HG02763 (cell line): ENCODE measurements around the gene TMEM191B.
"Not testable (repeated sequence)": the region's sequence is repeated elsewhere in the genome, so short reads cannot be mapped to it uniquely, and the experiment has no call there.

Experiments used
- ATAC-seq: cut with Tn5 transposase; IDR thresholded peaks from one replicate; pipeline ENCODE4 v1.9.1; 2021; ENCODE audit warnings: mild to moderate bottlenecking, moderate library complexity; ENCODE audit not compliant: unreplicated experiment

Gene TMEM191B

DNA sequence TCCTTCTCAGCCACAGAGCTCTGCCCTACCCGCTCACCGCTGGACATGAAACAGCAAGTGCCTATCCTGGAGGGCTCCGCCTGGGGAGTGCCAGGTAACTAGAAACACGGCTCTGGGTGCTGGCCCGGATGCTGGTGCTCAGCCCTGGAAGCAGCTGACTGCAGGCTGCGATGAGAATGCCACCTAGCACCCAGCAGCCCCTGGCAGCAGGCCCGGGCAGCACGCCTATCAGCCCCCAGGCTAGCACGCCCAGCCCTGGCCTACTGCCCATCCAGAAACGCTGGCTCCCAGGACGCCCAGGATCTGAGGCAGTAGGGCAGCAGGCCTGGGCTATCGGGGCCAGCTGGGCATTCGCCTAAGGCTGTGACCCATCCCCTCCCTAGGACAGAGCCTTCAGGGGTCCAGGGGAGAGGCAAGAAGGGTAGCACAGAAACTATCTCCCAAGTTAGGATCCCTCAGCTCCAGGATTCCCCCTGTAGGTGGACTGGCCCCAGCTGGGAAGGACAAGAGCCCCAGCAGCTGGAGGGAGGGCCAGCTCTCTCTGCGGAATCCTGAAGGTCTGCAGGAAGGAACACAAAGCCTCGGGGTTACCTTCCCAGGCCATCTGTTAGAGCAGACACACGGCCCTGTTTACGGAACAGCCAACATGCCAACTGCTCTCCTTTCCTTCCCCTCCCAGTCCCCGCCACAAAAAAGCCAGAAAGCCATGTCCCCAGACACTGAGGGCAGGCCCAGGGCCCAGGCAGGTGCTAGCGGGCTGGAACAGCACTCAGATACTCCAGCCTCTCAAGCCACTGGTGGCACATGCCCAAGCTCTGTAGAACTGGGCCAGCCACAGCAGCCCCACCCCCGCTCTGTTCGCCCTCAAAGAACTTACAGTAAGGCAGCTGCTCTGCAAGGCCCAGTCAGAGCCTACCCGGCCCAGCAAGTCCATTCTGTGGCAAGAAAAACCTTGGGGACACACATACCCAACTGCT lies 27.0 kb downstream of the TMEM191B start:
- ATAC-seq: not testable (repeated sequence)

DNA sequence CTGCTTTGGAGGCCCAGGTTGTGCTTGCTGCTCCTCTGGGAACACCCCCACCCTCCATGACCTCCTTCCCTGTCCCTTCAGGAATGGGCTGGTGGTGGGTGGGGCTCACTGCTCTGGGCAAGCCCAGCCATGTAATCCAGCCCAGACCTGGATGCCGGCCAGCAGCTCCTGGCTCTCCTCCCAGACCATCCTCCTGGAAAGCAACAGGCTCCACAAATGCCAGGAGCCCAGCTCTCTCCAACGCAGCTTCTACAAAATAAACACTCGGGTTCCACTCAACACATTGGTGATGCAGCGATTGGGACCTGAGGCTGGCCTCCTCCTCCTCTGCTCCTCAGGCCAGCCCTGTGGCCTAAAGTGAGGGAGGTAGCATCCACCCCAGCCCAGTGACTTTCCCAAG lies 30.9 kb downstream of the TMEM191B start:
- ATAC-seq: not testable (repeated sequence)

DNA sequence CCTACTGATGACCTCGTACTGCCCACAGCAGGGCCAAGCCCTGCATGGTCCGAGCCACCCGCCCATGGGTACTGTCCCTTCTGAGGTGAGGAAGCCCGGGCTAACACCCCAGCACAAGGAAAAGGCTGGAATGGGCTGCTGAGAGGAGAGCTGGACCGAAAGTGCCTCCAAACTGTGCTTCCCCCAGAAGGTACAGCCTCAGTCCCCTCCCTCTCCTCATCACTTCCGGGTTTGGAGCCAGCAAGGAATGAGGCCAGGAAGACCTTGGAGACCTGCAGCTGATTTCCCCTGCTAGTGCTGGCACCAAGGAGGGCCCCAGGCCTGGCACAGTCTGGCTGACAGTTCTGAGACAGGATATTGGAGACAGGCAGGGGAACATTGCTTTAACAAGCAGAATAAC lies 31.3 kb downstream of the TMEM191B start:
- ATAC-seq: not testable (repeated sequence)

DNA sequence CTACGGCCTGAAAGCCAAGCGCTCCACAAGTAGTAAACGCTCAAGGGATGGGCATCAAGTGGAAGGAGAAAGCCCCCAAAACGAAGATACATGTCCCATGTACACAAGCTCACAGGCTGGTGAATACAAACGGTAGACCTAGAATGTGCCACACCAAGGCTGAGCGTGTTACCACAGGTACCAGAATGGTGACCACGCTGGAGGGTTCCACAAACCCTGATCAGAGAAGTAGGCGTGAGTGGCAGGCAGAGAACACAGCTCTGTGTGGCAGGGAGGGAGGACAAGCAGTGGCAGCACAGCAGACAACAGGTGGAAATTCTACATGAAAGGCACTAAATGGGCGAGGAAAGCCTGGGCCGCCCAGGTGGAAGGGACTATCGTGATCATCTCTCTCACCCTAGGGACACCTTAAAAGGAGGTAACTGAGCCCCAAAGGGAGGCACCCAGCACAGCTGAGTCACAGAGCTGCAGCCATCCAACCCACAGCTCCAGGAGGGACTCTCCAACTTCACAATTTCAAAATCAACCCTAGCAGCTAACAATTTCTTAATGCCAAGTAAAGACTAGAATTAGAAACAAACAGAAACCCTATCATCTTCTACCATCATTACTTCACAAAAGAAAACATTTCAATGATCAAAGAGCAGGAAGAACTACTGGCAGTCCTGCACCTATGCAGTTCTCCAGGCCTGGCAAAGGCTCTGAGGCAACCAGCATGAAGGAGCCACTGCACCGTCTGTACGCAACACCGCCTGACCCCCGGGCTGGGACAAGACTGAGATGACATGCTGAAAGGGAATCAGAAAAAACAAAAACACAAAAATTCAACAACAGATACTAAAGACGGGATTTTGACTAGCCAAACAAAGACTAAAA lies 32.7 kb downstream of the TMEM191B start:
- not testable (repeated sequence) for ATAC-seq

DNA sequence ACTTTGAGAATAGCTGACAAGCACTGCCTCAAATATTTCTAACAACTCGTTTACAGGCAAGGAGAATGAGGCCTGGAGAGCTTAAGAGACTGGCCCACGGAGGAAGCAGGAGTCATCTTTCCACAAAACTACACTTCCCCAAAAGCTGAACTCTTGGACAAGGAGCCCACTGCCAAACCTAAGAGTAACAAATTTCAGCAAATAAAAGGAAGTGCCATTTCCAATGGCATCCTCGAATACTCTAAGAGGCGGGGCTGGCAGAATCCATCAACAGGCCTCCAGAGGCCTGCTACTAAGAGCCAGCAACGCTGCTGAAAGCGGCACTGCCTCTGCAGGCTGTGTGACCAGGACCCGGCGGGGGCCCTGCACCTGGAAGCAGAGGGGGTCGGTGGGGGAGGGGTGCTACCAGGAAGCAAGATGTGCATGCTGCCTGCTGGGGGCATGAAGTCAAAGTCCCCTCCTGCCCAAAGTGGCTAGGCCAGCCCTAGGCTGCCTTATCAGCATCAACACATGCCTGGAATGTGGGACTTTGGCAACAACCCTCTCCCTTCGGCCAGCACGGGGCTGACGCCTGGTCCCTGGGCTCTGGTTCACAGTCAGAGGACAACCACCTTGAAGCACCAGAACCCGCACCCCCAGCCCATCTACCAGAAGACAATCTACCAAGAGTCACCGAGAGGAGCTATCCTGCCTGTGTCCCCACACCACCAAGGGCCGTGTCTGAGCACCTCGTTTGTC lies 43.1 kb downstream of the TMEM191B start:
- ATAC-seq: not testable (repeated sequence)

DNA sequence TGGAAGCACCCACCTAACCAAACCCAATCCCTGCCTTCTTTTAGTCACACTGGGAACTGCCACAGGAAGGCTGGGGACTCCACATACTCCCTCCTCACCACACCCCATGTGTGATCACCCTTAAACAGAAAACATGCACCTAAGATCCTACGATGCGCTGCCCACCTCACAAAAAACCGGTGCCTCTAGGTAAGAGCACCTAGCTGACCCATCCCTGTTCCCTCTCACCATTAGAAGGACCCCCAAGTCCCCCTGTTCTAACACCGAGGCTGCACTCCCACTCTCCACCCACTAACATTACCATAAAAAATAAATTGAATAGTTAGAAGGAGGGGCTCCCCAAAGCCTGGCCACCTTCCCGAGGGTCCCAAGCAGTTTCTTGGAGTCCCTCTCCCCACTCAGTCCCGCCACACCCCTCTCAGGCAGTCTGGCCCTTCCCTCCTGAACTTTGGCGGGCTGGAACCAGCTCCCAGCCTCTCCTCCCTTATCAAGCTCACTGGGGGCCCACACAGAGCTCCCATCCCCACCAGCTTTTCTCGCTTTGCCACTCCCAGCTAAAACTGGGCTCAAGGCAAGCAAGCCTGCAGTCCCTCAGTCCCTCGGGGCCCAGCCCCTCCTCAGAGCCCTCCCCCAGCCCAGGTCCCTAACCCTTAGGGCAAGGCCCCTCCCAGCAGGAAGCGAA lies 46.0 kb downstream of the TMEM191B start:
- ATAC-seq: not testable (repeated sequence)

DNA sequence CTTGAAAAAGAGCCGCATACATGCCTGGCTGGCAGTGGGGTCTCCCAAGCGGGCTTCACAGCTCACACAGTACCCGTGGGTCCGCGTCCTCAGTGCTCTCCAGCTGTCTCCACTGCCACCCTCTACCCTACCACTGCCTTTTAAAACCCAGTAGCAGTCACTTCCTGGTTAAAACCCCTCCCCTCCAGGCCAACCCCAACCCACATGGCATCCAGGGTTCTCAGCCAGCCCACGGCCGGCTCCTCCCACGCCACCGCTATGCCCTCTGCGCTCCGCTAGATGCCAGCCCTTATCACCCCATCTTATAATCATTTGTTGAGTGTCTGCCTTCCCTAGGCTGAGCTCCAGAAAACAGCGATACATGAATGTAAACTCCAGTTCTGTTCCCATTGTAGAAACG lies 47.0 kb downstream of the TMEM191B start:
- not testable (repeated sequence) for ATAC-seq

DNA sequence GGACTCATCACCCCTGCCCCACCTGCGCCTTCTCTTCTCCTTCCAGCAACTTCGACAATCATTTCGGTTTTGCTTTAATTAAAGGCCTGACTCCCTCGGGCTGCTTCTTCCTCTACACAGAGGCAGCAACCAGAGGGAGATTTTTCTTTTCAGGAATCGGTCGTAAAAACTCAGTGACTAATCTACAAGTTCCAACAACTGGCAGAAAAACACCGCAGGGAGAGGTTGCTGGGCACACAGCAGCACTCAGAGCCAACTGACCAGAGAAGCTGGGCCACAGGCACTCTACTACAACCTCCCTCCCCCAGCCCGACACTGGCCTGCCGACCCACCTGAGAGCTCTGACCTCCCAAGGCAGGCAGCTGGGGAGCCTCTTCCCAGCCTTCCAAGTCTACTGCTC lies 48.1 kb downstream of the TMEM191B start:
- ATAC-seq: not testable (repeated sequence)

DNA sequence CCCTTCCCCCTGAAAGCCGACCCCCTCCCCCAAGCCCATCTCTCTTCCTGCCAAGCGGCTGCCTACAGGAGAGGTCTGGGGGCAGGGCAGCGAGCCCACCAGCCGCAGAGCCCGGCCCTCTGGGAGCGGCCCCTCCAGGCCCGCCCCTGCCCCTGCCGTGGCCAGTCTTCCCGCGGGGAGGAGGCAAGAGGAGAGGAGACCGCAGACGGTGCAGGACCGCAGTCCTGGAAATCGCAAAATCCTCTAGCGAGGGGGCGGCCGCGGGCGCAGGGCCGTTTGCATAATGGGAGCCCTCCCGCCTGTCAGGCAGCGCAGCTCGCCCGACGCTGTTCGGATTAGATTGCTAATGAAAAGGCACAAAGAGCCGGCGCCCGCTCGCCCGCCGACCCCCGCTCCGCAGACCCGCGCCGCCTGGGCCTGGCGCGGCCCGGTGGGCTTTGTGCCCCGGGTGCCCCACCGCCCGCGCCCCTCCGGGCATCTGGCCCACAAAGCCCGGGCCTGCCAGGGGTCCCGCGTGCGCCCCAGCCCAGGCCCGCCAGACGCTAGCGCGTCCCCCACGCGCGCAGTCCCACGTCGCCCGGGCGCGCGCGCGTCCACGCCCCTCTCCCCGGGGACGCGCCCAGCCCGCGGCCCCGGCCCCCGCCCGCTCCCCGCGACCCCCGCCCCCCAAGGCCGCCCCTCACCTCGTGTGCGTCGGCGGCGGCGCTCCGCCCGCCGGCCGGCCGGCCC lies 49.7 kb downstream of the TMEM191B start:
- peak; percentile 47 for ATAC-seq

DNA sequence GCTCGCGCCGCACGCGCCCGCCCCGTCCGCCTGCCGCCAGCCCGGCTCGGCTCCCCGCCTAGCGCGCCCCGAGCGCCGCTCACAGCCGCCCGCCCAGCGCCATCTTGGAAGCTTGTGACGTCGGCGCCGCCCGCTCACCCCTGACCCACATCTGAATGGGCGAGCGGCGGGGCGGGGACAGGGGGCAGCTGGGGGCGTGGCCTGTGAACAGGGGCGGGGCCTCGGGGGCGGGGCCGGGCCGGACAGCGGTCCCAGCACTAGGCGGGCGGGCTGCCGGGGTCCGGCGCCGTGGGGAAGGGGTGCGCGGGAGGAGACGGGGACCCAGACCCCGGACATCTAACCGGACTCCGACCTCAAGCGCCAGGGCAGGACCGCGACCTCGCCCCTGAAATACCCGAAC lies 50.2 kb downstream of the TMEM191B start:
- ATAC-seq: peak; percentile 76
